GM12878 (cell line): ENCODE measurements around the gene CSNK1G1. TPM values are rescaled to one million over a fixed set of nuclear protein-coding genes. Genes with fewer than 3 reads are reported as not detected.

Experiments
- ATF7 ChIP-seq: fragments of 450-650 bp; IDR thresholded peaks from 2 replicates; pipeline ENCODE4 v1.6.1; 2016; ENCODE audit warnings: low read depth, mild to moderate bottlenecking
- BACH1 ChIP-seq: fragments of 450-650 bp; IDR thresholded peaks from 2 replicates; pipeline ENCODE4 v1.6.1; 2017; ENCODE audit warnings: mild to moderate bottlenecking, borderline replicate concordance
- BCL11A ChIP-seq: IDR thresholded peaks from 2 replicates; pipeline ENCODE4 v1.6.1; 2011; ENCODE audit warnings: low read depth, low read length
- BCL3 ChIP-seq: IDR thresholded peaks from 2 replicates; pipeline ENCODE4 v1.6.1; 2011; ENCODE audit warnings: borderline replicate concordance, low read depth, mild to moderate bottlenecking, moderate library complexity, low read length; ENCODE audit not compliant: insufficient read depth, poor library complexity, severe bottlenecking
- BRCA1 ChIP-seq: IDR thresholded peaks from 2 replicates; pipeline ENCODE4 v1.6.1; 2011; ENCODE audit warnings: low read depth, low read length, improper control_type of control experiment
- CHD1 ChIP-seq: IDR thresholded peaks from 2 replicates; pipeline ENCODE4 v1.6.1; 2012; ENCODE audit warnings: low read depth, low read length, improper control_type of control experiment
- CHD4 ChIP-seq: fragments of 200-600 bp; sonication (generic); IDR thresholded peaks from 2 replicates; pipeline ENCODE4 v1.6.1; 2016; ENCODE audit warnings: mild to moderate bottlenecking
- DPF2 ChIP-seq: fragments of 450-650 bp; IDR thresholded peaks from 2 replicates; pipeline ENCODE4 v1.6.1; 2017; ENCODE audit warnings: mild to moderate bottlenecking
- E2F4 ChIP-seq: IDR thresholded peaks from 2 replicates; pipeline ENCODE4 v1.6.1; 2012; ENCODE audit warnings: low read depth, low read length, improper control_type of control experiment
- FOXM1 ChIP-seq: IDR thresholded peaks from 2 replicates; pipeline ENCODE4 v1.6.1; 2012; ENCODE audit warnings: low read depth, mild to moderate bottlenecking, inconsistent platforms, low read length, moderate library complexity
- HDAC6 ChIP-seq: fragments of 200-600 bp; sonication (generic); IDR thresholded peaks from one replicate; pipeline ENCODE4 v1.8.0; 2017; ENCODE audit warnings: antibody characterized with exemption; ENCODE audit not compliant: unreplicated experiment
- IKZF2 ChIP-seq, 2 experiments: fragments of 450-650 bp; IDR thresholded peaks; 2 replicates each; pipeline ENCODE4 v1.6.1; 2017; ENCODE audit warnings: mild to moderate bottlenecking in 2 of 2, moderate library complexity in 2 of 2
- IRF3 ChIP-seq: fragments of 450-650 bp; IDR thresholded peaks from 2 replicates; pipeline ENCODE4 v1.6.1; 2014; ENCODE audit warnings: mild to moderate bottlenecking
- KLF5 ChIP-seq: fragments of 450-650 bp; IDR thresholded peaks from 2 replicates; pipeline ENCODE4 v1.6.1; 2014; ENCODE audit warnings: mild to moderate bottlenecking; ENCODE audit not compliant: partially characterized antibody
- NFYA ChIP-seq: IDR thresholded peaks from 2 replicates; pipeline ENCODE4 v1.6.1; 2011; ENCODE audit warnings: low read depth, mild to moderate bottlenecking, low read length, improper control_type of control experiment, borderline replicate concordance
- RBBP5 ChIP-seq: fragments of 200-600 bp; sonication (generic); conservative IDR thresholded peaks from 2 replicates; pipeline ENCODE4 v1.6.1; 2016
- SREBF1 ChIP-seq: IDR thresholded peaks from 2 replicates; pipeline ENCODE4 v1.6.1; 2012; ENCODE audit warnings: mild to moderate bottlenecking, low read length
- SUPT20H ChIP-seq: IDR thresholded peaks from 2 replicates; pipeline ENCODE4 v1.6.1; 2011; ENCODE audit warnings: low read depth, mild to moderate bottlenecking, low read length, moderate library complexity, borderline replicate concordance; ENCODE audit not compliant: control insufficient read depth
- TARDBP ChIP-seq: IDR thresholded peaks from 2 replicates; pipeline ENCODE4 v1.6.1; 2016; ENCODE audit warnings: borderline replicate concordance
- TCF12 ChIP-seq: IDR thresholded peaks from 2 replicates; pipeline ENCODE4 v1.6.1; 2011; ENCODE audit warnings: low read depth, mild to moderate bottlenecking, low read length
- ZNF207 ChIP-seq: fragments of 450-650 bp; IDR thresholded peaks from 2 replicates; pipeline ENCODE4 v1.6.1; 2014; ENCODE audit warnings: antibody characterized with exemption, mild to moderate bottlenecking, borderline replicate concordance
- ZNF384 ChIP-seq: IDR thresholded peaks from 2 replicates; pipeline ENCODE4 v1.6.1; 2012; ENCODE audit warnings: low read depth, mild to moderate bottlenecking, low read length, improper control_type of control experiment, borderline replicate concordance
- ZNF592 ChIP-seq: fragments of 450-650 bp; IDR thresholded peaks from 2 replicates; pipeline ENCODE4 v1.6.1; 2017; ENCODE audit warnings: mild to moderate bottlenecking, moderate library complexity
- polyA plus RNA-seq, 11 experiments: library from polyadenylated mRNA; depleted of rRNA in 4 of 11; unstranded in 6 of 11; stranded (reverse) in 5 of 11; fragments of >200 nt; fragmentation: Nextera tagmentation in 4 of 11; fragmentation: Illumina TruSeq in 1 of 11; extraction: Ambion mirVana in 4 of 11; extraction: Trizol in 1 of 11; gene quantifications; 1 replicate in 1 of 11; 2 replicates in 10 of 11; pipeline versions ENCODE4 v1.2.1 to v1.2.3, GENCODE V29; 2011 to 2016; ENCODE audit warnings: inconsistent platforms in 2 of 11, missing spikeins in 2 of 11, low read depth in 1 of 11
- total RNA-seq, 4 experiments: library from RNA; depleted of rRNA in 3 of 4; stranded (reverse); fragments of >200 nt in 3 of 4; fragmentation: Illumina TruSeq in 1 of 4; extraction: Trizol in 1 of 4; gene quantifications; 2 replicates each; pipeline versions ENCODE4 v1.2.1 to v1.2.3, GENCODE V29; 2013 to 2021
- TF ChIP-seq, protein P1 (sequence below): IDR thresholded peaks from 2 replicates; pipeline ENCODE4 v1.6.1; 2011; ENCODE audit warnings: low read depth, mild to moderate bottlenecking, low read length, moderate library complexity, borderline replicate concordance; ENCODE audit errors: extremely low read depth

Gene CSNK1G1
- total and polyA plus RNA-seq, 10 of the 15 experiments (the other 5 are each of a cell fraction or from before 2014, with no cell fraction given), result 6.1 to 23.4 (median 15.3) TPM

DNA sequence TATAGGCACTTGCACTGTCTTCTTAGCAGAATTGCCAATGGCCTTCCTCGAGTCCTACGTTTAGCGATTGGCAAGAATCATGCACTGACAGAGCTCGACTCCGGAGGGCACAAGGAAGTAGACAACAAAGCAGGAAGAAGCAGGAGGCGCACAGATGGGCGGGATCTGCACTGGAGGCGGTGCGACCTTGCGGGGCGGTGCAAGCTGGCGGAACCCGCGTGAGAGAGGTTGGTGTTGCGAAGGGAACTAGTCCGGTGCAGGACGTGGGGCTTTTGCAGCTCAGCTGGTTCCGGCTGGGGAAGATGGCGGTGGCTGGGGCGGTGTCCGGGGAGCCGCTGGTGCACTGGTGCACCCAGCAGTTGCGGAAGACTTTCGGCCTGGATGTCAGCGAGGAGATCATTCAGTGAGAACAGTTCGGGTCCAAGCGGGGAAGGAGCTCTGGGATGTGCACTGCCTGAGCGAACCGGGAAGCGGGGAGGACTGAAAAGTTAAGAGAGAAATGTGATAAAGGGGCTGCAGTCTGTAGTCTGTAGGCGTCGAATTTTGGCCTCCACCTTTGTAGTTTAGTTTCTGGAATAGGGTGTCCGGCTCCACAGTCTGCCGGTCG, 31.7 kb upstream of the CSNK1G1 start, which contains the start of gene TRIP4 (continued):
- TF ChIP-seq ZNF592 (no peak), ZNF384 (peak; percentile 21; the same call in 1 of the 2 replicates), CHD4 (no peak), RBBP5 (no peak), IRF3 (peak; percentile 66; the same call in 1 of the 2 replicates), BRCA1 (no peak), ATF7 (peak; percentile 72), BACH1 (peak; percentile 61; the same call in 1 of the 2 replicates), IKZF2 (IDR thresholded peaks at IDR 0.05) (peak; percentile 63 to 81; a peak in 3 of 4 replicates), NFYA (no peak), SREBF1 (0 out of 2 replicates have a peak, but pooled peaks have one; percentile 72), CHD1 (peak; percentile 70; the same call in 1 of the 2 replicates), SUPT20H (no peak), FOXM1 (no peak), BCL3 (peak; percentile 56), DPF2 (peak; percentile 48; the same call in 1 of the 2 replicates), HDAC6 (no peak), TARDBP (peak; percentile 91), ZNF207 (peak; percentile 94), KLF5 (peak; percentile 81), TCF12 (peak; percentile 93), BCL11A (no peak), E2F4 (peak; percentile 55; the same call in 1 of the 2 replicates)
- TF ChIP-seq, protein P1, sequence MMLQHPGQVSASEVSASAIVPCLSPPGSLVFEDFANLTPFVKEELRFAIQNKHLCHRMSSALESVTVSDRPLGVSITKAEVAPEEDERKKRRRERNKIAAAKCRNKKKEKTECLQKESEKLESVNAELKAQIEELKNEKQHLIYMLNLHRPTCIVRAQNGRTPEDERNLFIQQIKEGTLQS, result no peak
